RWPE2 (cell line): ENCODE results near the gene ANP32B.

Experiments used
- ATAC-seq: fragments of 200-7000 bp; cut with Tn5 transposase; 3 replicates; pipeline ENCODE4 v1.9.1; 2021; ENCODE audit warnings: low read depth
- DNase-seq: peaks from one replicate; pipeline ENCODE4 v3.0.0-alpha.2; 2020; ENCODE audit warnings: low spot score
- H3K27ac ChIP-seq: fragments of 450-650 bp; 2 replicates; pipeline ENCODE4 v1.5.1; 2017; ENCODE audit warnings: mild to moderate bottlenecking; ENCODE audit not compliant: poor library complexity, severe bottlenecking
- H3K27me3 ChIP-seq: fragments of 250-450 bp; sonication (Bioruptor Pico); 2 replicates; pipeline ENCODE4 v1.5.1; 2021; ENCODE audit warnings: mild to moderate bottlenecking, moderate library complexity; ENCODE audit not compliant: insufficient read depth, poor library complexity, severe bottlenecking
- H3K36me3 ChIP-seq: fragments of 250-450 bp; sonication (Bioruptor Pico); 2 replicates; pipeline ENCODE4 v1.5.1; 2020; ENCODE audit warnings: low read depth, mild to moderate bottlenecking, moderate library complexity
- H3K4me1 ChIP-seq: fragments of 250-450 bp; sonication (Bioruptor Pico); 2 replicates; pipeline ENCODE4 v1.5.1; 2021; ENCODE audit warnings: mild to moderate bottlenecking, moderate library complexity; ENCODE audit not compliant: insufficient read depth, poor library complexity, severe bottlenecking
- H3K4me3 ChIP-seq: fragments of 250-450 bp; sonication (Bioruptor Pico); 2 replicates; pipeline ENCODE4 v1.5.1; 2021; ENCODE audit warnings: mild to moderate bottlenecking, moderate library complexity; ENCODE audit not compliant: severe bottlenecking
- H3K9me3 ChIP-seq: fragments of 250-450 bp; sonication (Bioruptor Pico); 2 replicates; pipeline ENCODE4 v1.5.1; 2021; ENCODE audit warnings: mild to moderate bottlenecking, moderate library complexity; ENCODE audit not compliant: severe bottlenecking
- TF ChIP-seq, protein P1 (sequence below): fragments of 450-650 bp; IDR thresholded peaks from one replicate; pipeline ENCODE4 v1.5.1; 2017; ENCODE audit warnings: mild to moderate bottlenecking, moderate library complexity; ENCODE audit not compliant: poor library complexity, severe bottlenecking

The ANP32B gene

DNA sequence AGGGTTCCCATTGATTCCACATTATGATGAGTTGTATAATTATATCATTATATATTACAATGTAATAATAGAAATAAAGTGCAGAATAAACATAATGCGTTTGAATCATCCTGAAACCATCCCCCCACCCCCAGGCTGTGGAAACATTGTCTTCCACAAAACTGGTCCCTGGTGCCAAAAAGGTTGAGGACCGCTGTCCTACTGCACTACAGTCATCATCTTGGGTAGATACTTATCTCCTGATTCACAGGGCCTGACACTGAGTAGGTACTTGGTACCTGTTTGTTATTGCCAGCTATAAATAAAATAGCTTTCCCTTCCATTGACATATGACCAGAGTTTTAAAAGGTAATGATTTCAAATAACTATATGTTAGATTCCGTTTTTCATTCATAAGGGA is 25.6 kb downstream of the ANP32B start:
- ATAC-seq = no peak
- no peak for DNase-seq
- peaks cover 100% of the 10 kb centered on the region for H3K36me3 ChIP-seq
- TF ChIP-seq, protein P1, sequence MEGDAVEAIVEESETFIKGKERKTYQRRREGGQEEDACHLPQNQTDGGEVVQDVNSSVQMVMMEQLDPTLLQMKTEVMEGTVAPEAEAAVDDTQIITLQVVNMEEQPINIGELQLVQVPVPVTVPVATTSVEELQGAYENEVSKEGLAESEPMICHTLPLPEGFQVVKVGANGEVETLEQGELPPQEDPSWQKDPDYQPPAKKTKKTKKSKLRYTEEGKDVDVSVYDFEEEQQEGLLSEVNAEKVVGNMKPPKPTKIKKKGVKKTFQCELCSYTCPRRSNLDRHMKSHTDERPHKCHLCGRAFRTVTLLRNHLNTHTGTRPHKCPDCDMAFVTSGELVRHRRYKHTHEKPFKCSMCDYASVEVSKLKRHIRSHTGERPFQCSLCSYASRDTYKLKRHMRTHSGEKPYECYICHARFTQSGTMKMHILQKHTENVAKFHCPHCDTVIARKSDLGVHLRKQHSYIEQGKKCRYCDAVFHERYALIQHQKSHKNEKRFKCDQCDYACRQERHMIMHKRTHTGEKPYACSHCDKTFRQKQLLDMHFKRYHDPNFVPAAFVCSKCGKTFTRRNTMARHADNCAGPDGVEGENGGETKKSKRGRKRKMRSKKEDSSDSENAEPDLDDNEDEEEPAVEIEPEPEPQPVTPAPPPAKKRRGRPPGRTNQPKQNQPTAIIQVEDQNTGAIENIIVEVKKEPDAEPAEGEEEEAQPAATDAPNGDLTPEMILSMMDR = no peak
- no peaks in the 10 kb centered on the region for H3K4me1 ChIP-seq
- no peaks in the 10 kb centered on the region for H3K9me3 ChIP-seq
- H3K27ac ChIP-seq = no peak overlapping the region
- H3K4me3 ChIP-seq = no peak overlapping the region
- no peaks in the 10 kb centered on the region for H3K27me3 ChIP-seq

DNA sequence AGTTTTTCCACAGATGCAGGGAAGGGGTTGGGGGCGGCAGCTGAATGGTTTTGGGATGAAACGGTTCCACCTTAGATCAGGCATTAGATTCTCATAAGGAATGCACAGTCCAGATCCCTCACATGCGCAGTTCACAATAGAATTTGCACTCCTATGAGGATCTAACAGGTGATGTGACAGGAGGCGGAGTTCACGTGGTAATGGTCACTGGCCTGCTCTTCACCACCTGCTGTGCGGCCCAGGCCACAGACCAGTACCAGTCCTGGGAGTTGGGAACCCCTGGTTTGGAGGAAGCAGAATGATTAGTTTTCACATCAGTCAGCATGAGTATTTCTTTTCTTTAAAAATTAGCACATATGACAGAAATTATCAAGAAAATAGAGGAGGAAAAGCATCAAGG is 26.3 kb downstream of the ANP32B start:
- peaks cover 100% of the 10 kb centered on the region for H3K36me3 ChIP-seq
- DNase-seq (no peak), ATAC-seq (no peak)
- H3K4me1 ChIP-seq = no peaks in the 10 kb centered on the region
- no peaks in the 10 kb centered on the region for H3K9me3 ChIP-seq
- no peaks in the 10 kb centered on the region for H3K27me3 ChIP-seq
- H3K27ac ChIP-seq = no peak overlapping the region
- no peak overlapping the region for H3K4me3 ChIP-seq
- TF ChIP-seq, protein P1 = no peak

DNA sequence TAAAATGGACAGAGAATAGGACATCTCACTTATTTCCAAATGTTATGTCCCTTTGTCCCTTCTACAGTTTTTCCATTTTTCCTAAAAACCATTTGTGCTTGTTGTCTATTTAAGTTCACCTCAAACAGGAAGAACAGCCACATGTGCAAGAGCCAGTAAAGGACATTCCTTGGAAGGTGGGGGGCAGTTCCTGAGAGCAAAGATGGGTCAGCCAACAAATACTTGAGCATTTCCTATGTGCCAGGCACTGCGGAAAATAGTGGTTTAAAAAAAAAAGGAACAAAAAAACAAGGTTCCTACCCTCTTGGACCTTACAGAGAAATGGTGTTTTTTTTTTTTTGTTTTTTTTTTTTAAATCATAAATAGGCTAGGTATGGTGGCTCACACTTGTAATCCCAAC is 26.8 kb downstream of the ANP32B start:
- no peak for ATAC-seq
- H3K4me3 ChIP-seq = no peak overlapping the region
- peaks cover 100% of the 10 kb centered on the region for H3K36me3 ChIP-seq
- H3K27me3 ChIP-seq = no peaks in the 10 kb centered on the region
- TF ChIP-seq, protein P1 = no peak
- H3K9me3 ChIP-seq = no peaks in the 10 kb centered on the region
- H3K27ac ChIP-seq = no peak overlapping the region
- H3K4me1 ChIP-seq = no peaks in the 10 kb centered on the region
- DNase-seq = no peak

DNA sequence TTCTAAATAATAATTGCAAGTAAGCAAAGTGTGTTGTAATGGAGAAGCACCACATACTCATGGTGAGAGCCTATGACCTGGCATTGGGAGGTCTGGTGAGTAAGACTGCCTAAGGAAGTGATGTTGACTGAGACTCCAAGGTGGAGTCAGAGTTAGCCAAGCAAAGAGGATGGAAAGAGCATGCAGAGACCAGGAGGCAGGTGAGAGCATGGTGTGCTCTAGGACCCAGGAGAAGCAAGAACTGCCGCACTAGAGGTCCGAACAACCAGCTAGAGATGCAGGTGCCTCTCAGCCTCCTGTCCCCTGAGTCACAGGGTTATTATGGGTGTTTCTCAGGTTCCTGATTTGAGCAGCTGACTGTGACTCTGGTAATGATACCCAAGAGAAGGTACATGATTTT is 27.3 kb downstream of the ANP32B start:
- H3K4me1 ChIP-seq = no peaks in the 10 kb centered on the region
- no peak overlapping the region for H3K27ac ChIP-seq
- H3K27me3 ChIP-seq = no peaks in the 10 kb centered on the region
- no peak for DNase-seq
- no peak overlapping the region for H3K4me3 ChIP-seq
- TF ChIP-seq, protein P1 = no peak
- no peaks in the 10 kb centered on the region for H3K9me3 ChIP-seq
- H3K36me3 ChIP-seq = peaks cover 100% of the 10 kb centered on the region
- peak; percentile 85 for ATAC-seq

DNA sequence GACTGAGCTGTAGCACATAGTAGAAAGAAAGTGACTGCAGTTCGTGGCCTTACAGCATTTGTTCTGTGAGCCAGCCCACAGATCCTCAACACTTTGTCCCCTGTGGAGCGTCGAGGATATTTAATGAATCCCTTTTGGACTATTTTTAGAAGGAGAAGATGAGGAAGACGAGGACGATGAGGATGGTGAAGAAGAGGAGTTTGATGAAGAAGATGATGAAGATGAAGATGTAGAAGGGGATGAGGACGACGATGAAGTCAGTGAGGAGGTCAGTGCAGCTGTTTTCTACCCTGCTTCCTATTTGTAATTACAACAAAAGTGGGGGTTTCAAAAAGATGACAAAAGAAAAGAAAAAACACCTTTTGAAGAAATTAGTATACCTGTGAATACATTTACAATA is 28.0 kb downstream of the ANP32B start:
- Histone ChIP-seq H3K27ac (no peak overlapping the region), H3K4me3 (no peak overlapping the region), H3K36me3 (peaks cover 100% of the 10 kb centered on the region), H3K9me3 (no peaks in the 10 kb centered on the region), H3K27me3 (no peaks in the 10 kb centered on the region), H3K4me1 (no peaks in the 10 kb centered on the region)
- ATAC-seq (no peak), DNase-seq (no peak)
- TF ChIP-seq, protein P1 = no peak
